Muscle layer of duodenum (tissue), 2 donors: Measurements from ENCODE around the gene RBM19.

Experiments used
- H3K27ac ChIP-seq: one replicate; pipeline ENCODE4 v1.7.0; 2013; ENCODE audit warnings: mild to moderate bottlenecking, low read length
- H3K27me3 ChIP-seq: one replicate; pipeline ENCODE4 v1.7.0; 2013; ENCODE audit warnings: low read depth, mild to moderate bottlenecking, control low read depth, low read length
- H3K36me3 ChIP-seq, 2 donors: one replicate each; pipeline ENCODE4 v1.7.0; 2013; ENCODE audit warnings: low read length in 2 of 2, control low read depth in 1 of 2, mild to moderate bottlenecking in 1 of 2; ENCODE audit not compliant: insufficient read depth in 2 of 2, control insufficient read depth in 1 of 2
- H3K4me1 ChIP-seq, 2 donors: one replicate each; pipeline ENCODE4 v1.7.0; 2013; ENCODE audit warnings: low read length in 2 of 2, mild to moderate bottlenecking in 2 of 2, control low read depth in 1 of 2, moderate library complexity in 1 of 2; ENCODE audit not compliant: insufficient read depth in 2 of 2, control insufficient read depth in 1 of 2
- H3K4me3 ChIP-seq, 2 donors: one replicate each; pipeline ENCODE4 v1.7.0; 2013; ENCODE audit warnings: low read length in 2 of 2, low read depth in 1 of 2, mild to moderate bottlenecking in 1 of 2
- H3K9me3 ChIP-seq, 2 donors: one replicate each; pipeline ENCODE4 v1.7.0; 2013; ENCODE audit warnings: low read length in 2 of 2, control low read depth in 1 of 2, mild to moderate bottlenecking in 1 of 2; ENCODE audit not compliant: control insufficient read depth in 1 of 2
- donor health status: healthy.

RBM19 gene

DNA sequence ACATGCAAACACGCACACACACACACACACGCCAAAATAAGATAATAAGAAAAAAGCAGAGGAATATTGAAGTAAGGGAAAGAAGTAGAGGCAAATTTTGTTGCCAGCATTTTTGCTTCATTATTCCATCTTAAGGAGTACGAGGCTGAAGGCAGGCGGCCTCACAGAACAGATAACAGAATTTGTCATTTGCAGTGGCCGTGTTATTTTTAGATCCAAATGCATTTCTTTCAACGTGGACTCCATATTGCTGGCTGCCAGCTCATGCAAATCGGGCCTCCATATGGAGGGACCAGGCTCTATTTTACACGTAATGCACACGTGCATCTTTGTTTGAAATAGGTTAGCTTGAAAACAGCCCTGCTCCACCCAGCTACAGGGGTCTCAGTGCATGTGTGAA is 172.9 kb downstream of the RBM19 start:
- H3K9me3 ChIP-seq = no peaks in the 10 kb centered on the region
- no peaks in the 10 kb centered on the region for H3K27me3 ChIP-seq
- no peaks in the 10 kb centered on the region for H3K4me1 ChIP-seq
- H3K4me3 ChIP-seq = no peak overlapping the region
- H3K36me3 ChIP-seq = no peaks in the 10 kb centered on the region
- H3K27ac ChIP-seq = no peak overlapping the region

DNA sequence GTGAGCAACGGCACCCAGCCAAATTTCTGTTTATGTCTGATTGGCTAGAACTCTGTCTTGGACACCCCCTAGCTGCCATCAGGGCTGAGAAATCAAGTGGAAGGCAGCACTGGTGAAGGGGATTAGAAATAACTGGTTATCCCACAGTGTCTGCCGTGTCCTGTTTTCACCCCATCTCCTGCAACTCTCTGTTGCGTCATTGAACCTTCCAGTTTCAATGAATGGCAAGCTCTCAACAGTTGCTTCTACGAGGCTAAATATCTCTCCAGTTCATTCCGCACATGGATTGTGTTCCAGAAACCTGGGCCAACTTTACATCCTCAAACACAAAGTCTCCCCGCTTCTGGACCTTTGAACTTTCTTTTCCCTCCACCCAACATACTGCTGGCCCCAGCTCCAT is 173.7 kb downstream of the RBM19 start:
- Histone ChIP-seq H3K36me3 (no peaks in the 10 kb centered on the region), H3K27ac (no peak overlapping the region), H3K4me1 (no peaks in the 10 kb centered on the region), H3K27me3 (no peaks in the 10 kb centered on the region), H3K9me3 (no peaks in the 10 kb centered on the region), H3K4me3 (no peak overlapping the region)

DNA sequence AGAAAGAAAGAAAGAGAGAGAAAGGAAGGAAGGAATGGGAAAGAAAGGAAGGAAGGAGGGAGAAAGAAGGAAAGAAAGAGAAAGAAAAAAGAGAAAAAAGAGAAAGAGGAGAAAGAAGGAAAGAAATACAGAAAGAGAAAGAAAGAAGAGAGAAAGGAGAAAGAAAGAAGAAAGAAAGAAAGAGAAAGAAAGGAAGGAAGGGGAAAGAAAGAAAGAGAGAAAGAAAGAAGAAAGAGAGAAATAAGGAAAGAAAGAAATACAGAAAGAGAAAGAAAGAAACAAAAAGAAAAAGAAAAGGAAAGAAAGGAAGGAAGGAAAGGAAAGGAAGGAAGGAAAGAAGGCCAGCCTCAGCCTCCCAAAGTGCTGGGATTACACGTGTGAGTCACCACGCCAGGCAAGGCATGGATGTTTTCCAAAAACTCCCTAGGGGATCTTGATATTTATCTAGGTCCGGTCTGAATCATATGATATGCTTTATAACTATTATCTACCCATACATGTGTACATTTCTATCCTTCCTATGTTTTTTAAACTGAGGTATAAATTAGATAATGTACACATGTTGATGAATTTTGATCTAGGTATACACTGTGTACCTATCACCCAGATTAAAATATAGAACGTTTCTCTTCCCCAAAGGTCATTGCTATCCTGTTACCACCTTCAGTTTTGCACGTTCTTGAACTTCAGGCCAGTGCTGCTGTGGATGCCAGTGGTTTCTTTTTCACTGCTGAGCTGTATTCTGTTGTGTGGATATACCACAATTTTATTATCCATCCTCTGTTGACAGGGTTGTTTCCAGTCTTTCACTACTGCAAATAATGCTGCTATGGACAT is 177.9 kb downstream of the RBM19 start:
- Histone ChIP-seq H3K27ac (no peak overlapping the region), H3K9me3 (no peaks in the 10 kb centered on the region), H3K4me1 (no peaks in the 10 kb centered on the region), H3K36me3 (no peaks in the 10 kb centered on the region), H3K27me3 (peaks cover 2% of the 10 kb centered on the region), H3K4me3 (no peak overlapping the region)

DNA sequence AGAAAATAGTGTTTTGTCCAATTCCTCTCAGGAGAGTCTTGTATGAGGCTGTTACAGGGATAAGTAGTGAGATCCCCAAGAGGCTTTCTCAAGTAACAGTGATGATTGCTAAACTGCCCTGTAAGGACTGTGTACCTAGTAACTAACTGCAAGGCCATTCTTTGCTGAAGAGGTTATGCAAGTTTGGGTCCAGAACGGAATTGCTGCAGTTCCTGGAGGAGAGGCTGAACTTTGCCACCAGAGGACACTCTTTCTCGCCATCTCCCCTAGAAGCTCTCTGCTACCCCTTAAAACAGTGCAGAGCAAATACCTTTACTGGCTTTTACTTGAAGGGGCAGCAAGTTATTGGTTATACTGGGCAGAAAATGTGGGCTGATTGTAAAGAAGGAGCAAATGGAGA is 180.0 kb downstream of the RBM19 start:
- H3K27me3 ChIP-seq = peaks cover 4% of the 10 kb centered on the region
- no peaks in the 10 kb centered on the region for H3K9me3 ChIP-seq

DNA sequence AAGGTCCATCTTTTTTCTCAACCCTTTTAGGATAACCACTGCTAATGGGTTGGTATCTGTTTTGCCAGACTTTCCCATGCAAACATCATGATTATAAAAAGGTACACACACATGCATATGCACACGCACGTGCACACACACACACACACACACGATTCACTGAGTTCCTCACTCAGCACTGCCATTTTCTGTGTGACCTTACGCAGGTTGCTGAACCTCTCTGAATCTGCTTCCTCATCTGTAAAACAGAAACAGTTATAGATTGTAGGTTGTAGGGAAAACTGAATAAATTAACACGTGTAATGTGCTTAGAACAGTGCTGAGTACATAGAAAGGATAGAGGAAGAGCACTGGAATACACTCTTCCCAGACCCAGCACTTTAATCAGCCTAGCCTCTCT is 182.3 kb downstream of the RBM19 start:
- Histone ChIP-seq H3K36me3 (no peaks in the 10 kb centered on the region), H3K4me3 (no peak overlapping the region), H3K4me1 (no peaks in the 10 kb centered on the region), H3K27me3 (peaks cover 4% of the 10 kb centered on the region), H3K9me3 (peaks cover 0 to 2% of the 10 kb centered on the region in 2 donors), H3K27ac (no peak overlapping the region)

More for the DNA sequence above, 180.0 kb downstream of the RBM19 start:
- Histone ChIP-seq H3K36me3 (no peaks in the 10 kb centered on the region), H3K27ac (no peak overlapping the region), H3K4me3 (no peak overlapping the region), H3K4me1 (no peaks in the 10 kb centered on the region)

DNA sequence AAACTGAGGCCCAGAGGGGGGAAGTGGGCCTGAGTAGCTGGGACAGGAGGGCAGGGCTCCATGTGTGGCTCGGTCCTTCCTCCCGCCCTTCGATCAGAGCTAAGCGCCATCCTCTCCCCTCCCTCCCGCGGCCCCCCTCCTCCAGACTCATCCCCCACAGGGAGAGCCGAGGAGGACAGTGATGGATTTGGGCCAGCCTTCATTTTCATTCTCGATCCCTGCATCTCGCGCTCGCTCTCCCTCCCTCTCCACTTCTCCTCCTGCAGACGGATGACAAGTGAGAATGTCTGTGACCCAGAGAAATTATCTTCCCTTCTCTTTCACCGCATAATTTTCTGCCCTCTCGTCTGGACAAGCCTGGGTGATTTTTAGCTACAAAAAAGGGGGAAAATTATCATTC is 183.3 kb downstream of the RBM19 start:
- H3K27me3 ChIP-seq = peaks cover 4% of the 10 kb centered on the region
- H3K36me3 ChIP-seq = no peaks in the 10 kb centered on the region

DNA sequence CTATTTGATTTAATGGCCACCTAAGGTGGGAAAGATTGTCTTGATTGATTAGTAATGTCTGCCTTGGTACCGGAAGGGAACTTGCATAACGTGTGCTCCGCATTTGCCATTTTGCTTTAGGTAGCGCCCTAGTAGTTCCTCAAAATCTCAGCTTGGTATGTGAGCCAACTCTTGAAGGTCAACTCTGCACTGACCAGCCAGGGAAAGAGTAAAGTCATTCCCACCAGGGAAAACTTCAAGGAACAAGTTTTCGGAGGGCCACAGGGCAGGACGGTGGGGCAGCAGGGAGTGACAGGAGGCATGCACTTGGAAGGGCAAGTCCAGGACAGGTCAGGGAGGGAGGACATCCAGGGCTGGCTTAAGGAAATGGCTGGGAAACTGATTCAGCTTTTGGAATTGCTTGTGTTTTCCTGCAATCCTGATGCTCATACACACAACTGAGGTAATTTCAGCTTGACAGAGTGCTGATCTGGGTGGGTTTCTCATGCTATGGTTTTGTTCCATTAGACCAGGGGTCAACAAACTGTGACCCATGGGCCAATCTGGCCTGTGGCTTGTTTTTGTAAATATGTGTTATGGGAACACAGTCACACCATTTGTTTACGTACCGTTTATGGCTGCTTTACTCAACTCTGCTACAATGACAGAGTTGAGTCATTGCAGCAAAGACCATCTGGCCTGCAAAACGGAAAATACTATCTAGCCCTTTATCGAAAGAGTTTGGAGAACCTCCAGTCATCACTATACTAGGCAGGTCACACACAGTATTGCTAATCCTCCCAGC is 184.5 kb downstream of the RBM19 start:
- Histone ChIP-seq H3K27me3 (peaks cover 7% of the 10 kb centered on the region), H3K36me3 (no peaks in the 10 kb centered on the region), H3K4me3 (no peak overlapping the region), H3K27ac (no peak overlapping the region), H3K9me3 (peaks cover 0 to 2% of the 10 kb centered on the region in 2 donors), H3K4me1 (no peaks in the 10 kb centered on the region)

More for the DNA sequence above, 183.3 kb downstream of the RBM19 start:
- H3K9me3 ChIP-seq = peaks cover 0 to 2% of the 10 kb centered on the region in 2 donors
- no peak overlapping the region for H3K4me3 ChIP-seq
- no peak overlapping the region for H3K27ac ChIP-seq
- no peaks in the 10 kb centered on the region for H3K4me1 ChIP-seq

DNA sequence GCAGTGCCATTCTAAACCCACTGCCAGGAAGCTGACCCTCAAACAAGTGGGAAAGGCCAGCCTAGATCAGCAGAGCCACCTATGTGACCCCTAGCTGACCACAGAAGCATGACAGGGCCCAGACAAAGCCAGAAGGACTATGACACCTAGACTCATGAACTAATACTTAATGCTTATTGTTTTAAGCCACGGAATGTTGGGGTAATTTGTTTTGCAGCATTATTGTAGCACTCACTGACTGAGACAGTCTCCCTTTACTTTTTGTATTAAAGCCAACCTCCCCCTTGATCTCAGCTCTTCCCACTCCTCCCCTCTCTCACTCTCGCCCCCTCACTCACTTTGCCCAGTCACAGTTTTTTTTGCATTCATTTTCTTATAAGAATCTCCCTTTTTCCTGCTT is 186.4 kb downstream of the RBM19 start:
- Histone ChIP-seq H3K36me3 (no peaks in the 10 kb centered on the region), H3K4me1 (no peaks in the 10 kb centered on the region), H3K27ac (no peak overlapping the region), H3K9me3 (peaks cover 0 to 2% of the 10 kb centered on the region in 2 donors), H3K27me3 (peaks cover 13% of the 10 kb centered on the region), H3K4me3 (no peak overlapping the region)

DNA sequence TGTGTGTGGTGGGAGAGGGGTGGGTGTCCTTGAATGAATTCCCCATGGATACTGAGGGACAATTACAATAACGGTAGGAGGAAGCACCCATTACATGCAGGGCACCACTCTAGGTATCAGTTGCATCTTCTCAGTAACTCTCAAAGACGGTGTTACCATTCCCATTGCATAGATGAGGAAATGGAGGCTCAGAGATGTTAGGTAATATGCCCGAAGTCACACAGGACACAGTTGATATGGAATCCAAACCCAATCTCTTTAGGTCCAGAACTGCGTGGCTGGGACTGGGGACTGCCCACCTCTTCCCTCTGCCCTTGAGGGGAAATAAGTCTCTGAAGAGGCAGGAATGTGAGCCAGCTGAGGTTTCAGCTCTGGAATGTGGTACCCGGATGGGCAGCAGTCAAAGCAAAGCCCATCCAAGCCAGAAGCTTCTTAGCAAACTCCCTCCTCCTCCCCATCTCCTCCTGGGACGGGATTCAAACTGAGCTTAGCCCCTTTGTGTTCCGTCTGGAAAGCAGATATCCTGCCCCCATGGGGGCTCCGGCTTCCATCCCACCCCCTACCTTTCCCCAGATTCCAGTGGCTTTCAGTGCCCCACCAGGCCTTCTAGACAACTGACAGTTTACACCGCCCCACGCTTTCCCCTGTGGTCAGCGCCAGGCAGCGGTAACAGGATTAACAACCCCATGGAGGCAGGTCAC is 187.5 kb downstream of the RBM19 start:
- no peak overlapping the region for H3K4me3 ChIP-seq
- peaks cover 13% of the 10 kb centered on the region for H3K27me3 ChIP-seq
- peaks cover 0 to 2% of the 10 kb centered on the region in 2 donors for H3K9me3 ChIP-seq
- no peak overlapping the region for H3K27ac ChIP-seq
- H3K4me1 ChIP-seq = no peaks in the 10 kb centered on the region
- H3K36me3 ChIP-seq = no peaks in the 10 kb centered on the region

DNA sequence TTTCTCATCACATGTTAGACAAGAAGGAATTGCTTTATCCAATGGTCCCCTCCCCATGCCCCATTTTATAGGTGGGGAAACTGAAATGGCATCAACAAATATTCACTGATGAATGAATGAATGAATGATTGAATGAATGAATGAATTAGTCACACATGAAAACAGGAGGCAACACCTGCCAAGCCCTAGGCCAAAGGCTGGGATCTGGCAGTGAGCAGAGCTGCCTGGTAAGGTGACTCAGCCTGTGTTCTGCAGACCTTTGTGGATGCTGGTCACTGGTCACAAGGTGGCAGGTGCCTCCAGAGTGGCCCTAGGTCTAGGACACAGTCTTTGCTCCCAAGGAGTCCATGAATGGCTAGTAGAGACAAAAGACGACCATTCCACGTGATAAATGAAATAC is 188.4 kb downstream of the RBM19 start:
- Histone ChIP-seq H3K9me3 (peaks cover 0 to 2% of the 10 kb centered on the region in 2 donors), H3K36me3 (no peaks in the 10 kb centered on the region), H3K27ac (no peak overlapping the region), H3K4me1 (no peaks in the 10 kb centered on the region), H3K27me3 (peaks cover 9% of the 10 kb centered on the region), H3K4me3 (no peak overlapping the region)

DNA sequence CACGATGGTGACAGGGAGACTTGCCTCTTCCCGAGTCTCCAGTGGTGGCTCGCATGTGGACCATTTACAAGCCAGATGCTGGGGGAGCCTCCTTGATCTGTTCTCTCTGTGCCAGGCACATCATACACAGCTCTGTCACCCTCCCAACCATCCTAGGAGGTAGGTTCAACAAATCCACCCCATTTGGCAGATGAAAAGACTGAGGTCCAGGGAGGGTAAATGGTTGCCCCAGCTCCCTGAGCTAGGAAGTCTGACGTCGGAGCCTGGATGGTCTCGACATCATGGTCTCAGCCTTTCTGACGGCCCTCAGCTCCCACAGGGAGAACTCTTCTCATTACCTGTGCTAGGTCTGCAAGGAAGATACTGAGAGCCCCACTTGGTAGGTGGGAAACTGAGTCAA is 189.6 kb downstream of the RBM19 start:
- H3K27ac ChIP-seq = no peak overlapping the region
- no peaks in the 10 kb centered on the region for H3K4me1 ChIP-seq
- H3K4me3 ChIP-seq = no peak overlapping the region
- no peaks in the 10 kb centered on the region for H3K36me3 ChIP-seq
- H3K27me3 ChIP-seq = peaks cover 9% of the 10 kb centered on the region
- H3K9me3 ChIP-seq = peaks cover 0 to 2% of the 10 kb centered on the region in 2 donors
